ENCODE data around the gene MX2. TPM values are rescaled to one million over a fixed set of nuclear protein-coding genes. Genes with fewer than 3 reads are reported as not detected.

The MX2 gene
- total RNA-seq, 2 experiments from 2014 or later = 3.5 to 10.4 TPM

GRCh38 chr21:41373763-41374162 lies 11.9 kb downstream of the MX2 start:
- no TSS peak for BruUV-seq (replicated peaks)
- Histone ChIP-seq H3K4me1 (ENCODE audit: insufficient read depth, low read length, poor library complexity, severe bottlenecking) (peaks cover 16% of the 10 kb centered on the region), H3K4me2 (ENCODE audit: low read length) (no peak overlapping the region), H2AFZ (ENCODE audit: low read length) (no peak overlapping the region), H3K9me3 (ENCODE audit: low read length) (no peaks in the 10 kb centered on the region), H3K4me3 (ENCODE audit: low read depth, low read length, poor library complexity, severe bottlenecking) (no peak overlapping the region), H3K36me3 (ENCODE audit: insufficient read depth, low read length) (no peaks in the 10 kb centered on the region), H3K79me2 (ENCODE audit: insufficient read depth, low read depth, low read length) (no peaks in the 10 kb centered on the region), H3K9me2 (ENCODE audit: insufficient read depth, low read length) (no peaks in the 10 kb centered on the region), H3K27ac (ENCODE audit: low read depth, low read length, poor library complexity, severe bottlenecking) (no peak overlapping the region), H4K20me1 (ENCODE audit: insufficient read depth, low read length) (no peaks in the 10 kb centered on the region)
- no peak for DNase-seq (ENCODE audit: low spot score)
- intact Hi-C loops (cut with micrococcal nuclease; ENCODE audit: unreplicated experiment) = no loop called here
- POLR2A ChIA-PET = interaction anchor here (0.6 to 0.7 kb wide), 2 partner anchors 85 to 1036 kb away, joined by 3 to 6 read pairs; no protein-coding TSS in a partner anchor
- TF ChIP-seq EZH2phosphoT487 (IDR thresholded peaks at IDR 0.05; ENCODE audit: borderline replicate concordance, low read depth, low read length) (no peak), CTCF (conservative IDR thresholded peaks at IDR 0.05; ENCODE audit: low read length) (no peak)
- CTCF ChIA-PET (ENCODE audit: unreplicated experiment) = no interaction called here

- H3K9me2 ChIP-seq (ENCODE audit: insufficient read depth, low read length) = no peaks in the 10 kb centered on the region
- ChIA-PET POLR2A (no interaction called here), CTCF (ENCODE audit: unreplicated experiment) (no interaction called here)
- BruUV-seq (replicated peaks) = no TSS peak
- H3K4me2 ChIP-seq (ENCODE audit: low read length) = no peak overlapping the region
- no peak overlapping the region for H3K27ac ChIP-seq (ENCODE audit: low read depth, low read length, poor library complexity, severe bottlenecking)
- no peak overlapping the region for H3K4me3 ChIP-seq (ENCODE audit: low read depth, low read length, poor library complexity, severe bottlenecking)
- intact Hi-C loops (cut with micrococcal nuclease; ENCODE audit: unreplicated experiment) = no loop called here
- peaks cover 11% of the 10 kb centered on the region for H3K4me1 ChIP-seq (ENCODE audit: insufficient read depth, low read length, poor library complexity, severe bottlenecking)
- H4K20me1 ChIP-seq (ENCODE audit: insufficient read depth, low read length) = no peaks in the 10 kb centered on the region
- TF ChIP-seq CTCF (conservative IDR thresholded peaks at IDR 0.05; ENCODE audit: low read length) = no peak
- no peak for TF ChIP-seq EZH2phosphoT487 (IDR thresholded peaks at IDR 0.05; ENCODE audit: borderline replicate concordance, low read depth, low read length)
- no peak for DNase-seq (ENCODE audit: low spot score)
- no peak overlapping the region for H2AFZ ChIP-seq (ENCODE audit: low read length)
- H3K36me3 ChIP-seq (ENCODE audit: insufficient read depth, low read length) = no peaks in the 10 kb centered on the region
- no peaks in the 10 kb centered on the region for H3K9me3 ChIP-seq (ENCODE audit: low read length)
- H3K79me2 ChIP-seq (ENCODE audit: insufficient read depth, low read depth, low read length) = no peaks in the 10 kb centered on the region
Observed at GRCh38 chr21:41374177-41374712, 12.4 kb downstream of the MX2 start.

GRCh38 chr21:41374867-41375533 lies 13.2 kb downstream of the MX2 start:
- Histone ChIP-seq H3K4me3 (ENCODE audit: low read depth, low read length, poor library complexity, severe bottlenecking) (no peak overlapping the region), H3K4me1 (ENCODE audit: insufficient read depth, low read length, poor library complexity, severe bottlenecking) (peaks cover 5% of the 10 kb centered on the region), H3K4me2 (ENCODE audit: low read length) (no peak overlapping the region), H2AFZ (ENCODE audit: low read length) (no peak overlapping the region), H3K27ac (ENCODE audit: low read depth, low read length, poor library complexity, severe bottlenecking) (no peak overlapping the region), H3K36me3 (ENCODE audit: insufficient read depth, low read length) (no peaks in the 10 kb centered on the region), H3K79me2 (ENCODE audit: insufficient read depth, low read depth, low read length) (no peaks in the 10 kb centered on the region), H3K9me2 (ENCODE audit: insufficient read depth, low read length) (no peaks in the 10 kb centered on the region), H3K9me3 (ENCODE audit: low read length) (no peaks in the 10 kb centered on the region), H4K20me1 (ENCODE audit: insufficient read depth, low read length) (no peaks in the 10 kb centered on the region)
- no TSS peak for BruUV-seq (replicated peaks)
- intact Hi-C loops (cut with micrococcal nuclease; ENCODE audit: unreplicated experiment) = no loop called here
- ChIA-PET CTCF (ENCODE audit: unreplicated experiment) (no interaction called here), POLR2A (no interaction called here)
- TF ChIP-seq CTCF (conservative IDR thresholded peaks at IDR 0.05; ENCODE audit: low read length) = no peak
- TF ChIP-seq EZH2phosphoT487 (IDR thresholded peaks at IDR 0.05; ENCODE audit: borderline replicate concordance, low read depth, low read length) = no peak
- no peak for DNase-seq (ENCODE audit: low spot score)
